Head of caudate nucleus (tissue), 42 donors: ENCODE results near the gene LCE3A.
"Not testable (repeated sequence)": the region's sequence is repeated elsewhere in the genome, so short reads cannot be mapped to it uniquely, and the experiment has no call there.

Source experiments
- DNase-seq, 42 donors: peaks; one replicate each; pipeline versions ENCODE4 v3.0.0 to v3.0.0-alpha.2; 2020 to 2021; ENCODE audit warnings: mixed read lengths in 7 of 42
- intact Hi-C: fragments of 100-400 bp; cut with DNase I; formaldehyde crosslinking; loops from one replicate; pipeline ENCODE4 v1.15.0; 2022

The LCE3A gene

GRCh38 chr1:152622803-152623202, at the start of gene LCE3A:
Gene LCE3A, minus strand, starts transcription at chr1:152623103. Its CDS starts 0 bp downstream, at chr1:152623103.
- intact Hi-C loops = no loop called here
- DNase-seq = no peak

GRCh38 chr1:152667648-152668047, 44.7 kb upstream of the LCE3A start:
- DNase-seq = no peak
- intact Hi-C loops = no loop called here

GRCh38 chr1:152666171-152666570, 43.3 kb upstream of the LCE3A start:
- DNase-seq, intact Hi-C loops: not testable (repeated sequence)

GRCh38 chr1:152663098-152663497, 40.2 kb upstream of the LCE3A start, which contains the start of gene LCE2D:
Gene LCE2D, plus strand, starts transcription at chr1:152663380. Its CDS starts 726 bp downstream, at chr1:152664106.
- no peak for DNase-seq
- intact Hi-C loops = no loop called here

GRCh38 chr1:152658649-152659048, 35.7 kb upstream of the LCE3A start:
- intact Hi-C loops = loop anchor here (10.0 kb wide), 1 partner anchor 566 kb away; no protein-coding TSS in a partner anchor
- DNase-seq = no peak

GRCh38 chr1:152657677-152658076, 34.8 kb upstream of the LCE3A start:
- DNase-seq = no peak
- intact Hi-C loops = loop anchor here (10.0 kb wide), 1 partner anchor 567 kb away; no protein-coding TSS in a partner anchor

- no peak for DNase-seq
- intact Hi-C loops = loop anchor here (10.0 kb wide), 1 partner anchor 568 kb away; no protein-coding TSS in a partner anchor
These were observed 33.6 kb upstream of the LCE3A start for GRCh38 chr1:152656459-152656858.

- peak; percentile 11 to 86 (median 60) for DNase-seq
- intact Hi-C loops = loop anchor here (10.0 kb wide), 1 partner anchor 571 kb away; no protein-coding TSS in a partner anchor
These were observed 31.2 kb upstream of the LCE3A start for GRCh38 chr1:152654110-152654509.

- no peak for DNase-seq
- intact Hi-C loops = no loop called here
These were observed 23.8 kb upstream of the LCE3A start for GRCh38 chr1:152646656-152647055.

- no peak for DNase-seq
- intact Hi-C loops = no loop called here
These were observed 22.2 kb upstream of the LCE3A start for GRCh38 chr1:152645146-152645545.

GRCh38 chr1:152643945-152644344, 21.0 kb upstream of the LCE3A start:
- intact Hi-C loops = no loop called here
- DNase-seq = no peak

- no peak for DNase-seq
- intact Hi-C loops = no loop called here
These were observed 17.4 kb upstream of the LCE3A start for GRCh38 chr1:152640351-152640750.

- DNase-seq = no peak
- intact Hi-C loops = no loop called here
These were observed 7.7 kb upstream of the LCE3A start for GRCh38 chr1:152630596-152630995.

- intact Hi-C loops = no loop called here
These were observed 3.8 kb upstream of the LCE3A start for GRCh38 chr1:152626744-152627143.

GRCh38 chr1:152623203-152623844, 421 bp upstream of the LCE3A start:
- intact Hi-C loops = no loop called here
- no peak for DNase-seq

More at GRCh38 chr1:152626744-152627143, 3.8 kb upstream of the LCE3A start:
- no peak for DNase-seq

GRCh38 chr1:152621993-152622392, 910 bp downstream of the LCE3A start:
- DNase-seq = no peak
- intact Hi-C loops = no loop called here

GRCh38 chr1:152613511-152613910, 9.4 kb downstream of the LCE3A start, which contains the start of gene LCE3B:
Gene LCE3B, plus strand, starts transcription at chr1:152613811. Its CDS starts 0 bp downstream, at chr1:152613811.
- DNase-seq = no peak
- intact Hi-C loops = no loop called here

GRCh38 chr1:152599934-152600333, 23.0 kb downstream of the LCE3A start, which contains the start of gene LCE3C:
Gene LCE3C, plus strand, starts transcription at chr1:152600234. Its CDS starts 498 bp downstream, at chr1:152600732.
- DNase-seq = no peak
- intact Hi-C loops = no loop called here

- intact Hi-C loops = no loop called here
- DNase-seq = no peak
These were observed 25.9 kb downstream of the LCE3A start for GRCh38 chr1:152596986-152597385.

GRCh38 chr1:152585586-152585985, 37.3 kb downstream of the LCE3A start:
- intact Hi-C loops = no loop called here
- DNase-seq = no peak

- DNase-seq = no peak
- intact Hi-C loops = no loop called here
These were observed 40.3 kb downstream of the LCE3A start for GRCh38 chr1:152582647-152583046.
